ENCODE measurements around the gene PRDX2.
A peak's percentile ranks its signal among the peaks of the same experiment; 100 is the strongest.
"Not testable (repeated sequence)": the region's sequence is repeated elsewhere in the genome, so short reads cannot be mapped to it uniquely, and the experiment has no call there.

The PRDX2 gene

GRCh38 chr19:12801466-12802266 lies at the start of gene PRDX2, which contains the start of gene THSD8:
TSS of gene PRDX2 (minus strand) at chr19:12801800. CDS start at chr19:12801261, 539 bp downstream.
TSS of gene THSD8 (plus strand) at chr19:12802069. CDS start at chr19:12802072, 3 bp downstream.
- DNase-seq (ENCODE audit: low read depth) = peak; percentile 88
- H3K36me3 ChIP-seq (ENCODE audit: control insufficient read depth, insufficient read depth, low read length, severe bottlenecking) = peaks cover 16% of the 10 kb centered on the region

DNA sequence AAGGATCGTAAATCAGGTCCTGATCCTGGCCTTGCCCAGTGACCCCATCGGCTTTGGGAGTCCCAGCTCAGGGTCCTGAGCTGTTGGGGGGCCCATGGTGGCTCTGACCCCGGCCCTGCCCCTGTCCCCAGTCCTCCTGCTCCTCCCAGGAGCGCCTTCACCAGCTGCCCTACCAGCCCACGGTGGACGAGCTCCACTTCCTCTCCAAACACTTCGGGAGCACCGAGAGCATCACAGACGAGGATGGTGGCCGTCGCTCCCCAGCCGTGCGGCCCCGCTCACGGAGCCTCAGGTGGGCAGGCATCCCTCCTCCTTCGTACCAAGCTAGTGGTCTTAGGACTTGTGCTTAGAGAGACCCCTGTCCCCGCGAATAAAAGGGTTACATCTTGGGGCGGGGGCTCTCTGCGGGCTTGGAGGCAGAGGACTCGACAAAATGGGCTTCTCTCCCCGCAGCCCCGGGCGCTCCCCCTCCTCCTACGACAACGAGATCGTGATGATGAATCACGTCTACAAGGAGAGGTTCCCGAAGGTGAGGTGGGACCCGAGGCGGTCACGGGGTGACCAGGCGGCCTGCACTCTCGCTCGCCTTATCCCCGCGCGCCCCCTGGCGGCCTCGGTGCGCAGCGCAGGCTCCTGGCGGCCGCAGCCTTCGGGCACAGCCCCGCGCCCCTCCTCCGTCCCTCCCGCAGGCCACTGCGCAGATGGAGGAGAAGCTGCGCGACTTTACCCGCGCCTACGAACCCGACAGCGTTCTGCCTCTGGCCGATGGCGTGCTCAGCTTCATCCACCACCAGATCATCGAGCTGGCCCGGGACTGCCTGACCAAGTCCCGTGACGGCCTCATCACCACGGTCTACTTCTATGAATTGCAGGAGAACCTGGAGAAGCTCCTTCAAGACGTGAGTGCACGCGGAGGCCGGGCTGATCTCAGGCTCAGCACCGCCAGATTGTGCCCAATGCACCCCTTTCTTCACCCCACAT lies 45.8 kb upstream of the PRDX2 start:
- H3K9ac ChIP-seq (ENCODE audit: low read length) = peak overlapping the region; percentile 58
- H3K9me3 ChIP-seq (ENCODE audit: control insufficient read depth, low read length) = no peaks in the 10 kb centered on the region
- peak; percentile 91 for DNase-seq (ENCODE audit: low read depth)
- peaks cover 9% of the 10 kb centered on the region for H3K27me3 ChIP-seq (replicated peaks; ENCODE audit: control insufficient read depth, insufficient read depth, low read length)
- peaks cover 3% of the 10 kb centered on the region for H3K4me1 ChIP-seq (ENCODE audit: control insufficient read depth, insufficient read depth, low read length)
- H3K4me3 ChIP-seq (ENCODE audit: low read length) = peak overlapping the region; percentile 64
- H3K36me3 ChIP-seq (ENCODE audit: control insufficient read depth, insufficient read depth, low read length, severe bottlenecking) = no peaks in the 10 kb centered on the region

More at GRCh38 chr19:12801466-12802266, at the start of gene PRDX2, which contains the start of gene THSD8:
- Histone ChIP-seq H3K9me3 (ENCODE audit: control insufficient read depth, low read length) (no peaks in the 10 kb centered on the region), H3K4me3 (ENCODE audit: low read length) (peak within 1 kb of the TSS; percentile 89), H3K27me3 (replicated peaks; ENCODE audit: control insufficient read depth, insufficient read depth, low read length) (no peaks in the 10 kb centered on the region), H3K4me1 (ENCODE audit: control insufficient read depth, insufficient read depth, low read length) (peaks cover 27% of the 10 kb centered on the region), H3K9ac (ENCODE audit: low read length) (peak within 1 kb of the TSS; percentile 94)

DNA sequence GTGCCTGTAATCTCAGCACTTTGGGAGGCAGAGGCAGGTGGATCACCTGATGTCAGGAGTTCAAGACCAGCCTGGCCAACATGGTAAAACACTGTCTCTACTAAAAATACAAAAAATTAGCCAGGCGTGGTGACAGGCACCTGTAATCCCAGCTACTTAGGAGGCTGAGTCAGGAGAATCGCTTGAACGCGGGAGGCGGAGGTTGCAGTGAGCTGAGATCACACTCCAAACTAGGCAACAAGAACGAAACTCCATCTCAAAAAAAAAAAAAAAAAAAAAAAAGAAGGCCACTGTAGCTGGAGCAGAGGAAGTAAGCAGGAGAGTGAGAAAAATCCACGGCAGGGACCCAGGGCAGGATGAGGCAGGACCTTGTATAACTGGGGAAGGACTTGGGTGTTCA lies 45.0 kb upstream of the PRDX2 start:
- H3K4me3 ChIP-seq (ENCODE audit: low read length); H3K9ac ChIP-seq (ENCODE audit: low read length); H3K36me3 ChIP-seq (ENCODE audit: control insufficient read depth, insufficient read depth, low read length, severe bottlenecking); H3K9me3 ChIP-seq (ENCODE audit: control insufficient read depth, low read length); DNase-seq (ENCODE audit: low read depth); H3K4me1 ChIP-seq (ENCODE audit: control insufficient read depth, insufficient read depth, low read length): not testable (repeated sequence)
- peaks cover 15% of the 10 kb centered on the region for H3K27me3 ChIP-seq (replicated peaks; ENCODE audit: control insufficient read depth, insufficient read depth, low read length)

- no peaks in the 10 kb centered on the region for H3K9me3 ChIP-seq (ENCODE audit: control insufficient read depth, low read length)
- H3K36me3 ChIP-seq (ENCODE audit: control insufficient read depth, insufficient read depth, low read length, severe bottlenecking) = no peaks in the 10 kb centered on the region
- H3K27me3 ChIP-seq (replicated peaks; ENCODE audit: control insufficient read depth, insufficient read depth, low read length) = peaks cover 37% of the 10 kb centered on the region
- H3K4me1 ChIP-seq (ENCODE audit: control insufficient read depth, insufficient read depth, low read length) = peaks cover 10% of the 10 kb centered on the region
- no peak for DNase-seq (ENCODE audit: low read depth)
- no peak overlapping the region for H3K9ac ChIP-seq (ENCODE audit: low read length)
- H3K4me3 ChIP-seq (ENCODE audit: low read length) = no peak overlapping the region
These were observed 42.6 kb upstream of the PRDX2 start for GRCh38 chr19:12843999-12844732.

GRCh38 chr19:12843328-12843727 lies 41.7 kb upstream of the PRDX2 start:
- Histone ChIP-seq H3K4me3 (ENCODE audit: low read length) (no peak overlapping the region), H3K9ac (ENCODE audit: low read length) (no peak overlapping the region), H3K9me3 (ENCODE audit: control insufficient read depth, low read length) (no peaks in the 10 kb centered on the region), H3K36me3 (ENCODE audit: control insufficient read depth, insufficient read depth, low read length, severe bottlenecking) (no peaks in the 10 kb centered on the region), H3K4me1 (ENCODE audit: control insufficient read depth, insufficient read depth, low read length) (peaks cover 10% of the 10 kb centered on the region), H3K27me3 (replicated peaks; ENCODE audit: control insufficient read depth, insufficient read depth, low read length) (peaks cover 41% of the 10 kb centered on the region)
- DNase-seq (ENCODE audit: low read depth) = no peak

GRCh38 chr19:12842511-12842910 lies 40.9 kb upstream of the PRDX2 start:
- H3K27me3 ChIP-seq (replicated peaks; ENCODE audit: control insufficient read depth, insufficient read depth, low read length) = peaks cover 47% of the 10 kb centered on the region
- no peak for DNase-seq (ENCODE audit: low read depth)
- no peak overlapping the region for H3K9ac ChIP-seq (ENCODE audit: low read length)
- H3K4me1 ChIP-seq (ENCODE audit: control insufficient read depth, insufficient read depth, low read length) = peaks cover 7% of the 10 kb centered on the region
- no peaks in the 10 kb centered on the region for H3K36me3 ChIP-seq (ENCODE audit: control insufficient read depth, insufficient read depth, low read length, severe bottlenecking)
- H3K4me3 ChIP-seq (ENCODE audit: low read length) = no peak overlapping the region
- H3K9me3 ChIP-seq (ENCODE audit: control insufficient read depth, low read length) = no peaks in the 10 kb centered on the region

GRCh38 chr19:12841094-12841493 lies 39.5 kb upstream of the PRDX2 start:
- Histone ChIP-seq H3K27me3 (replicated peaks; ENCODE audit: control insufficient read depth, insufficient read depth, low read length) (peaks cover 57% of the 10 kb centered on the region), H3K36me3 (ENCODE audit: control insufficient read depth, insufficient read depth, low read length, severe bottlenecking) (no peaks in the 10 kb centered on the region), H3K4me1 (ENCODE audit: control insufficient read depth, insufficient read depth, low read length) (peaks cover 7% of the 10 kb centered on the region), H3K9me3 (ENCODE audit: control insufficient read depth, low read length) (no peaks in the 10 kb centered on the region), H3K4me3 (ENCODE audit: low read length) (peak overlapping the region; percentile 47), H3K9ac (ENCODE audit: low read length) (no peak overlapping the region)
- peak; percentile 39 for DNase-seq (ENCODE audit: low read depth)

DNA sequence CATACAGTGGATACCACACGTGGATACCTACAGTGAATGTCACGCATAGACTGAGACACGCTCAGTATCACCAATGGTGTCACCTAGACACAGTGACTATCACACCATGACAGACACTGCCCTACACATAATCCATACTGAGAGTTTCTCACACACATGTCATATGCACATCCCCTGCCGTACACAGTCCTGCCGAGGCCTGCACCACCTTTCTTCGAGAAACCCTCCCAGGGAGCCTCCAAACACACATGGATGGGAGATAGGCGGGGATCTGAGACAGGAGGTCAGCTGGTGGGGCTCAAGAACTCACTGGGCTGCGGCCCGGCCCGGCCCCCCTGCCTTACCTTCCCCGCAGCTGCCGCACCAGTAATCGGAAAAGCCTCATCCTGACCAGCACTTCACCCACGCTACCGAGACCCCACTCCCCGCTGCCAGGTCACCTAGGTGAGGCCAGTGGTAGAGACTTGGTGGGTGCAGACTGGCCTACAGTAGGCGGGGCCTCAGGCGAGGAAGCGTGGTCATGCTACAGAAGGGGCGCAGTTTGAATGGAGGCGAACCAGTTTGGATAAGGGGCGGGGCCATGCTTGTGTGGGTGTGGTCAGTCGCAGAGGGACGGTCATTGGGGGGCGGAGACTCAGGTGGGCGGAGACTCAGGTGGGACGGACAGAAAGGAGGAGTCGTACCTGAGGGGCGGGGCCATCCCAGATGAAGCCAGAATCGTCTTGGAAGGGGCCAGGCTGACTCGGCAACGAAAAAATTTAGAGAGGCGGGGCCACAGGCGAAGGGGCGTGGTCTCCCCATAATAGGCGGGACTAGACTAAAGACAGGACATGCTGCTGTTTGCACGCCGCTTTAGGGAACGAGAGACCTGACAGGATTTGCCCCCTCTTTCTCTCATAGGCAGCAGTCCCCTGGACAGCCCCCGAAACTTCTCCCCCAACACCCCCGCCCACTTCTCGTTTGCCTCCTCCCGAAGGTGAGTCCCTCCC lies 38.8 kb upstream of the PRDX2 start:
- peaks cover 64% of the 10 kb centered on the region for H3K27me3 ChIP-seq (replicated peaks; ENCODE audit: control insufficient read depth, insufficient read depth, low read length)
- H3K9ac ChIP-seq (ENCODE audit: low read length) = no peak overlapping the region
- H3K4me1 ChIP-seq (ENCODE audit: control insufficient read depth, insufficient read depth, low read length) = peaks cover 7% of the 10 kb centered on the region
- no peaks in the 10 kb centered on the region for H3K9me3 ChIP-seq (ENCODE audit: control insufficient read depth, low read length)
- DNase-seq (ENCODE audit: low read depth) = peak; percentile 49
- H3K36me3 ChIP-seq (ENCODE audit: control insufficient read depth, insufficient read depth, low read length, severe bottlenecking) = no peaks in the 10 kb centered on the region
- peak overlapping the region; percentile 47 for H3K4me3 ChIP-seq (ENCODE audit: low read length)

- no peaks in the 10 kb centered on the region for H3K36me3 ChIP-seq (ENCODE audit: control insufficient read depth, insufficient read depth, low read length, severe bottlenecking)
- H3K4me1 ChIP-seq (ENCODE audit: control insufficient read depth, insufficient read depth, low read length) = peaks cover 7% of the 10 kb centered on the region
- H3K9me3 ChIP-seq (ENCODE audit: control insufficient read depth, low read length) = no peaks in the 10 kb centered on the region
- H3K9ac ChIP-seq (ENCODE audit: low read length) = no peak overlapping the region
- H3K27me3 ChIP-seq (replicated peaks; ENCODE audit: control insufficient read depth, insufficient read depth, low read length) = peaks cover 76% of the 10 kb centered on the region
- no peak for DNase-seq (ENCODE audit: low read depth)
- H3K4me3 ChIP-seq (ENCODE audit: low read length) = no peak overlapping the region
These were observed 37.5 kb upstream of the PRDX2 start for GRCh38 chr19:12838886-12839756.
